HG02885 (cell line): ENCODE data around the gene GZF1.
"Not testable (repeated sequence)": the region's sequence is repeated elsewhere in the genome, so short reads cannot be mapped to it uniquely, and the experiment has no call there.

ENCODE experiments used
- ATAC-seq: cut with Tn5 transposase; IDR thresholded peaks from one replicate; pipeline ENCODE4 v1.9.1; 2021; ENCODE audit warnings: mild to moderate bottlenecking; ENCODE audit not compliant: unreplicated experiment, poor library complexity

The GZF1 gene

DNA sequence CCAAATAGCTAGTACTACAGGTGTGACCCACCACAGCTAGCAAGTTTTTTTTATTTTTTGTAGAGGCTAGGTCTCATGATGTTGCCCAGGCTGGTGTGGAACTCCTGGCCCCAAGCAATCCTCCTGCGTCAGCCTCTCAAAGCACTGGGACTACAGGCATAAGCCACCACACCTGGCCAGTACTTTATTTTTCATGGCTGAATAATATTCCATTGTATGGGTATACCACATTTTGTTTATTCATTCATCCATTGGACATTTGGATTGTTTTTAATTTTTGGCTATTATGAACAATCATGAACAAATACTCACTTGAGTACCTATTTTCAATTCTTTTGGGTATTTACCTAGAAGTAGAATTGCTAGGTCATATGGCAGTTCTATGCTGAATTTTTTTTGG lies 18.4 kb upstream of the GZF1 start:
- ATAC-seq, result no peak

DNA sequence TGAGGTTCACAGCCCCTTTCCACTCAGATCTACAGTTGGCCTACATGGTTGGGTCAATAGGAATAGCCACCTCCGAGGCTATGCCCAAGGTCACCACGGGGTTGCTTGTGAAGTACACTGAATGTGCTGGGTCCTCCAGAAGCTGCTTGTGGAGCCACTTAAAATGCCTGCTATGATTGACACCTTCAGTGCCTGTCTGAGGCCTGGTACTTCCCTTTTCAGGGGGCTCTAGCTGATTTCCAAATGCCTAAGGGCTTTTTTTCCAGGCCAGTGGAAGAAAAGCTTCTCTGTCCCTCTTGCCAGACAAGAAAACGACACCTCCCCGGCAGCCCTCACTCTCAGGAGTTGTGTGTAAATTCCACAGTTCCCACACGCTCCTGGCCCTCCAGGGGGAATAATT lies 17.6 kb upstream of the GZF1 start:
- ATAC-seq, result no peak

DNA sequence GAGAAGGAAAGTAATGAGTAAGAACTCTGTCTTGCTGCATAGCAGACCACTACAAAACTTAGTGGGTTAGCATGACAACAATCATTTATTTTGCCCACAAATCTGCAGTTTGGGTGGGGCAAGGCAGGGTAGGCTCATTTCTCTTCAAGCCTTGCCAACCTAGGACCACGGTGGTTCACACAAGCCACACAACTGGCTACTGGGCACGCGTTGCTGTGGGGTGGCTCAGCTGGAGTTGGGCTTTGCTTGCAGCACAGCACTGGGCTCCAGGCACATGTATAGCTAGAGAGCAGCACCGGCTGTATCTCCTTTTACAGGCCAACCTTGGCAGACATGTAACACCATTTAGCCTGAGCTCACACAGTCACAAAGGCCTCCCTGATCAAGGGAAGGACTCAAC lies 16.0 kb upstream of the GZF1 start:
- no peak for ATAC-seq

DNA sequence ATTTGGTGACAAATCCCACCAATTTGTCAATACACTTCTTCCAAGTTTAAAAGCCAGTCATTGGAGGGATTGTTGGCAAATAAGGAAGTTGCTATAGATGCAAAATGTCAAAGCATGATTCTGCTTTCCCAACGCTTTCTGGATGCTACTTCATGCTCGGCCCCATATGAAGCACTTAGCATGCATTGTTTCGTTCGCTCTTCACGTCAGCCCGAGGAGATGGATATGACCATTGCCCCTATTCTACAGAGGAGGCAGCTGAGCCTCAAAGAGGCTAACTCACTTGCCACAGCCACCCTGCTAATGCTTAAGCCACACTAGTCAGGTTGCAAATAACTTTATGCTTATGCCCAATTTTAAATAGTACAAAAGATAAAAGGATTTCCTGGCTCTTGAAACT lies 14.2 kb upstream of the GZF1 start:
- no peak for ATAC-seq

DNA sequence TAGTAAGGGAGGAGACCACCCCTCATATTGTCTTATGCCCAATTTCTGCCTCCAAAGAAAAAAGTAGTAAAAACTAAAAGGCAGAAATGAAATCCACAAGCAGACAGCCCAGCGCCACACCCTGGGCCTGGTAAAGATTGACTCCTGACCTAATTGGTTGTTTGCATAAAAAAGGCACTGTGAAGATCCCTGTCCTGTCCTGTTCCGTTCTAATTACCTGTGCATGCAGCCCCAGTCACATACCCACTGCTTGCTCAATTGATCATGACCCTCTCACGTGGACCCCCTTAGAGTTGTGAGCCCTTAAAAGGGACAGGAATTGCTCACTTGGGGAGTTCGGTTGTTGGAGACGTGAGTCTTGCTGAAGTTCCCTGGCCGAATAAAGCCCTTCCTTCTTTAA lies 13.5 kb upstream of the GZF1 start:
- not testable (repeated sequence) for ATAC-seq

DNA sequence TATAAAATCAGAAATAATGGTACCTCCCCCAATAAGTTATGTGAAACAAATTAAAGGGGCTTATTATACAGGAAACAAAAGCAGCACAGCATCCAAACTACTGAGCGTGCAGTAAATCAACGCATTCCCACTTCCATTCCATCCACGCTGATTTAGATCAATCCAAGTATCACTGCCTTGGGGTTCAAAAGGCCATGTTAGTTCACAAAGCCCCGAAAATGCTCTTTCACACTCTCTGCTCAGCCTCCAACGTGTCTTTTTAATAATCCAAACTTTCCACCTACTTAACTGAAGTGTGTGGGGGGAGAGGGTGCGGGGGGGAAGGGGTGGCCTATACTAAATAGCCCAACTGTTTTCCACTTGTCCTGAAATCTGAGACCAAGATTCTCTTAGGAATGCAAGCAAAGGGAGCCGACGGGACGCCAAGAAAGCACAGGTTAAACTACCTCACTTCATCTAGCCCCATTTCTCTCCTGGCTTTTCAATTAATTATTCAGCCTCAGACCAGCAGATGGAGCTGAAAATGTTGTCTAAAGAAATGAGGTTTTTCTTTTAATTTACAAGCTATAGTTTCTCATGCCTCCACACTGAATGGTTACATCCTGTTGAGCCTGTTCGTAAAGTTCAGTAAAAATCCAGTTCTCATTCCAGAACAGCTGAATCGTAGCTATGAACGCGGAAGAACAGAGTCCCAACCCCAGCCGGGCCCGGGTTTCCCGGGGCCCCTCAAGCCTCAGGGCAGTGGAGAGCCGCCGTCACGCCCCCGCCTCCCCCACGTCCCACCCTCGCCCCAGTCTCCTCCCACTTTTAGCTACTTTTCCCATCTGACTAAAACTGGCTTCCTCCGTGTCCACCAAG lies 12.4 kb upstream of the GZF1 start:
- peak; percentile 46 for ATAC-seq

DNA sequence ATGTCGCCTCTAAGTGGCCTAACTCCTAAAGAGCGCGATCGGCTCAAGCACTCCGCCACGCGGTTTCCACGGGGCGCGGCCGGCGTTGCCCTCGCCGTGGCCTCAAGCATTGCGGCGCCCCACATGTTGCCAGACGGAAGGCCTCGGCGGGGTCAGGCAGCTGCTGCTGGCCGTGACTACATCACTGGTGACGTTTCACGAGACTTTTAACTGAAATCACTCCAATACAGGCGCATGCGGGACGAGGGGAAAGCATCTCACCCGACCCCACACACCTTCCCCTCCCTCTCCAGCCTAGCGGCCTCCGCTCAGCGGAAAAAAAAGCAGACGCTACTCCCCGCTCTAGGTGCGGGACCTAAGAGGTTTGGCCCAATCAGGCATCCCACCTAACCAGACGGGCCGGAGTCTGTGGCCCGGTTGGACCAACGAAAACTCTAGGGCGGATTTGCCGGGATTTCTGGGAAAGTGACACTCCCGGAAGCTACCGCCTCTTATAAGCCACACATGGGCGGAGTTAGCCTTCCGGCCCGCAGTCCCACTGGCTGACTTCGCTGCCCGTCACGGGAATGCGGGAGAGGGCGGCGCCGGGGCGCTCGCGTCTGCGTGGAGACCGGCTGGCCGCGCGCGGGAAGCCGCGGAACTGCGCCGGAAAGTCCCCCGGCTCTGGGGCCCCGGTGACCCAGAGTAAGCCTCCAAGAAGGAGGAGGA lies 11.6 kb upstream of the GZF1 start, which contains the start of gene NXT1:
Gene NXT1, plus strand, starts transcription at position 596 of the 708 bp plus-strand sequence. CDS start 3,251 bp downstream, outside the sequence.
- peak; percentile 86 for ATAC-seq

DNA sequence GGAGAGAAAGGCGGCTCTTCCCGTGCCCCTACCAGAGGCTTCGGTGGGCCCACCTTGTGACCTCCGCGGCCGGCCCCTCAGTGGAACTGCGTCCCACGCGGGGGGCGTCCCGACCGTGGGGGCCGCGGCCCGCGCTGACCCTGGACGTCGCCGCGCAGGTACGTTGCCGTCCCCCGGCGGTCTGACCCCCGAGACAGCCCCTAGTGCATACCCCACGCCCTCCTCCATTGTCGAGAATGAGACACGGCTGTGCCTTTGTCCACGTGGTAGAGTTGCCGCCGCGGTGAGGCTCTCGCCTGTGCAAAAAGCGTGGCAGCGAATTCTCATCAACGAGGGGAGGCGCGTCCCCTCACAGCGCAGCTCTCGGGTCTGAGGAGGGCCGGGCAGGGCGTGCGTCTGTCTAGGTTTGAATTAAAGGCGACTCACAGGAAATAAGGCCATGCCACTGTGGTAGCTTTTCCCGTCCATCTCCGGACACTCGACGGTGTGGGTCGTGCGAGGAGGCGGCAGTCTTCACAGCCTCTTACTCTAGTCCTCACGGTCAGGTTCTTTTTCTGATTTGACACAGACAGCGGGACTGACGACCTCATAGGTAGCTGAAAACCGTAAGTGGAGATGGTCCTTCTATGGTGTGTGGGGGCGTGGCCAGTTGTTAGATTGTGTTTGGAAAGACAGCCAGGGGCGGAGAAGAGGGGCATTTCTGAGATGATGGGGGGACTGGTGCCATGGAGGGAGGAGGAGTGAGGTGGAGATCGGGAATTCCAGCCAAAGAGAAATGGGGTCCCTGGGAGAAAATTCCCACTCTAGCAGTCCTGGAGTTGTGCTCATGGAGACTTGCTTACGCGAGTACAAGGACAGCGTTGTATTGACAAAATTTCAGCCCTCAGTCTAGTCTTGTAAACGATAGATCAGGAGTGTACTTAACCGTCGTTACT lies 10.8 kb upstream of the GZF1 start:
- ATAC-seq, result peak; percentile 29

DNA sequence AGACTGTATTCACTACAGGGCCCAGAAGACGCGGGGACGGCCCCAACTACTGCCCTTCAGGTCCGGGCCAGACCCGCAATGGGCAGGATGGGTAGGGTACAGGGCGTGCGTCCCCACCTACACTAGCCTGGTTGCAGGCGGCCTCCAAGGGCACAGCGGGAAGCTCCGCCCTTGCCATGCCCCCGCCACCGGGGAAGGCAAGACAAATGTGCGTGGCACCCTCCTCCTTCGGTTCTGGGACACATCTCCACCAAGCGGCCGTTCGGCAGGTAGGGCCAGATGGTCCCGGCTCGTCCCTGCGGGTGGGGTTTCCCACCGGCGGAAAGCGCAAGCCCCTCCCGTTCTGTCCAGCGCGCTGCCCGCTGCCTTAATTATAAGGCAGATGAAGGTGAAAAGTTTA lies 5.8 kb upstream of the GZF1 start:
- no peak for ATAC-seq

DNA sequence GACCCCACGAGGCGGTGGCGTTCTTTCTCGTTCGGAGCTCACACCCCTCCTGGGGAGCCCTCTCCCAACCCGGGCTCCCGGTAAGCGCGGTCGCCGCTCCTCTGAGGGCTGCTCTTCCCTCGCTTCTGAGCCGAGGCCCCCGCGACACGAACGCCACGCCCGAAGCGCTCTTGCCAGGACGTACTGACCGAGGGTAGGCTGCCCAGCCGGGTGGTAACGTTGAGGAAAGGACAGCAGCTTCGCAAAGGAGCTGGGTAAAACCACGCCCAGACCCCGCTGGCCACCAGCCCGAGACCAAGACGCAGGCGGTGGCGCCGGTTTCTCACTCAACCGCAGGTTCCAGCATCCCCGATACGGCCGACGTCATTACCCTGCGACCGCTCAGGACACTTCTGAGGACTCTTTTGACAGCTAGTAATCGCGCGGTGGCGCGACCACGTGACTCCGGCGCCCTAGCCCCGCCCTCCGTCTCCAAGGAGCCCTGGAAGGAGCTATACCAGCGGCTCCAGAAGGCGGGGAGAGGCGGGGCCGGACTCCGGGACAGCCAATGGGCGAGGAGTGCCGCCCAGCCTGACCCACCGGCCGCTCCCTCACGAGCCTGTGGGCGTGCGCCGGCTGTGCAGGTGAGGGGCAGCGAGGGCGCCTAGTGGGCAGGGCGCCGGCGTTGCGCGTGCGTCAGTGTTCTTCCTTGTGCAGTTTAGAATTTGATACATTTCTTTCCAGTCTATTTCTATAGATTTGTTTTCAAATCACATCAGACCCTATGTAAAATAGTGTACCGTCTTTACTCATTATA lies 4.0 kb upstream of the GZF1 start:
- ATAC-seq, result peak; percentile 74

DNA sequence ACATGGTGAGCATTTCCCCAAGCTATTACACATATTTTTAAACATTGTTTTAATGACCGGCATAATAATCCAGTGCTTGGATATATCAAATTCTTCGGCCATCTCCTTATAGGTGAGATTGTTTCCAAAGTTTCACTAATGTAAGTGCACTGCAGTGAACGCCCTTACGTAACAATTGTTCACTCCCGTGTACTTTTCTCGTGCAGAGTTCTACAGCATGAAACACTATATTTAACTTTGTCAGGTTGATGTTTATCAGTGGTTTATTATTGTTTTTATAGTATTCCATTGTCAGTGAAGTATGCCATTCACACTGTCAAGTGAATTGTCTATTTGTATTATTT lies 3.4 kb upstream of the GZF1 start:
- no peak for ATAC-seq

DNA sequence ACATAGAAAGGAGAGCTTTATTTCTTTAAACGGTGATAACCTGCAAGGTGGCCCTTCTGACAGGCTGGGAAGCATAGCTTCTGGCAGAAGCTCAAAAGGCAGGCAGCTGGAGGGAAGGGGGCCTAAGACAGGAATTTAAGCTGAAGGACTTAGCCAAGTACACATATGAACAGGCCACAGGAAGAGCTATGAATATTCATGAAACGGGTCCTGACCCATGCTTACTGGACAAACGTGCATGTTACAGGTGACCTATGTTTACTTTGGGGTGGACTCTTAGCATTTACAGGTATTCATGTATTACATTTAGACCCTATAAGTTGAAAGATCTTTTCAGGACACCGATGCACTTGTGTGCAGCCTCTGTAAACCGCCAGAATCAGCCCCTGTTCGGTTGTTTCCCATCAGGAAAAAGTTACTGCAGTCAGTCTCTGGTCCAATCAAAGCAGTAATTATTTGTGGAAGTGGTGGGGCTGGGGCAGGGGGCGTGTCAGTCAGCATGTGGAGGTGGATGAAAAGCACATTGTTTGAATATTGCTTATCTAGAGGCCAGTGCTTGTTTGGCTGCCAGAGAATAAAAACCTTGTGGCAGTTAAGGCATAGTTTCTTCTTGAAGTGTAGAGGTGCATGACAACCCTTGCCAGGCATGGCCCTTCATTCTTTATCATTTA lies 2.9 kb upstream of the GZF1 start:
- no peak for ATAC-seq

DNA sequence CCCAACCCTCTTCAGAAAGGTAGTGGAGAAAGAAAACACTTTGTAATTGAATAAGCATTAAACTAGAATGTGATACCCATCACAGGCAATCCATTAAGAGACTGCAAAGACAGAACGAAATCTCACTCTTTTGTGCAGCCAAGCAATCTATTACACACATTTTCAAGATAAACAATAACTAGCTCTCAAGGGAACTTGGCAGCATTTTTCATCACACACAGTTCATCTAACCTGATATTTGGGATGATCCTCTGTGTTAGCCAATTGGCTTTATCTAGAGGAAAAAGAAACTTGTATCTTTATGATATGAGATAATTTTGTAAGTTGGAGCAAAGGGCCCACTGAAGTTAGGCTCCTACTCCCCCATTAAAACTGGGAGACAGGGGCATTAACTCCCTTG lies 1.5 kb upstream of the GZF1 start:
- ATAC-seq, result no peak

DNA sequence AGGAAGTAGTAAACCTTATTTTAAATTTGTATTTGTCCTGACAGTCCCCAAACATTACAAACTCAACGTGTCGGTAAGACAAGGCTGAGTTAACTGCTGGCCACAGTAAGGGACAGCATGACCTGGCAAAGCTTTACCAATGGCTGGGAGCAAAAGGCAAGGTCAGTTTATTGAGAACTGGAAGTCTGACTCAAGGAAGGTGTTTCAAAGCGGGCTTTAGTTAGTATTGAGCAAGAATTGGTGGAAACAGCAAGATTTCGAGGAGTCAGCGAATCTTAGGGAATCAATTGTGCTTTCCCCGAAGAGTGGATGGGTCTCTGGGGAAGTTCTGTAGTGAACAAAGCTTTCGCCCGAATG lies 885 bp upstream of the GZF1 start:
- ATAC-seq, result no peak

DNA sequence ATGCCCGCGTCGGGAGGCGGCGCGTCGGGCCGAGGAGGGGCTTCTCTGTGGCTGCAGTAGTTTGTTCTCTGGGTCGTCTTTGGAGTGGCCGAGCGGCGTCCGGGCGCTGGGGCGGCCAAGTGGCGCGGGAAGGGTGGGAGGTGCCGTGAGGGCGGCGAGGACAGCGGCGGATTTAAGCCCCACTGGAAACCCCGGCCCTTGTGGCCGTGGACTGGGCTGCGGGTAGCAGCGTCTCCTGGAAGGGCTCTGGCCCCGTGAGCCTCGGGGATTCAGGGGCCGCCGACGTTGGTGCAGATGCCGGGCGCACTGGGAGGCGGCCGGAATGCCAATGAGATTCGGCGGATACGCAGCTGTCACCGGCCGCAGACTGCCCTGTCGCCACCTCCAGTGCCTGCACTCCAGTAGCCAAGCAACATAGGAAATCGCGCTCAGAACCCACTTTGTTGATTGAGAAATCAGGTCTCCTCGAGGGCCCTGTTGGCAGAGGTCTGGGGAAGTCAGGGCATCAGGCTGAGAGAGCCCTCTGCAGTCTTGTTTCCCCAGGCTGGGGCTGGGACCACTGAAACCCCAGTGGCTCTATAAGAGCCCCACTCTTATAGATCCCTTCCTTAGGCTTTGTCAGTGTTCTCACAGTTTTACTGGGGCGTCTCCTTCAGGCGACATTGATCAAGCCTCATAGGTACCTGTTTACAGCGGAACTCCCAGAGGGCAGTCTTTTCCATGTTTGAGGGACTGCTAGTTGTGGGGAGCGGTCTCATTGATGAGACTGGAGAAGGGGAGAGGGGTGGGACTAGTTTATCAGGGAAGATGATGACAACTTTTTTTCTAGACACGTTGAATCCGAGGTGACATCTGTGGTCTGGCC lies 642 bp downstream of the GZF1 start:
- ATAC-seq, result peak; percentile 18

DNA sequence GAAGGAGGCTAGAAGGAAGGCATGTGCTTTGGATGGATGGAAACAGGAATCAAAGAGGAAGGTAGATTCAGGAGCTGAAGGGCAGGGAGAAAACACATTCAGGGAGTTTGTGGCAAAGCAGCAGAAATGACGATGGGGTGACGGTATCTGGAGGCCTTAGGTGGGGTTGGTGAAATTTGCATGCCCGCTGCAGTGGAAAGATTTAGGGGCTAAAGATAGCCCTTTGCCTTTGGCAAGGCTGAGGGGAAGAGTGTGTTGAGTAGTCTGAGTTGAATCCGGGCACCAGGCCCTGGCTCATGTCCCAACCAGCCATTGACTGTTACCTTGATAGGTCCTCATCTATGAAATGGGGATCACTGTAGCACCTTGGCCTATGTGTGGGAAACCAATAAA lies 1.3 kb downstream of the GZF1 start:
- ATAC-seq, result no peak

DNA sequence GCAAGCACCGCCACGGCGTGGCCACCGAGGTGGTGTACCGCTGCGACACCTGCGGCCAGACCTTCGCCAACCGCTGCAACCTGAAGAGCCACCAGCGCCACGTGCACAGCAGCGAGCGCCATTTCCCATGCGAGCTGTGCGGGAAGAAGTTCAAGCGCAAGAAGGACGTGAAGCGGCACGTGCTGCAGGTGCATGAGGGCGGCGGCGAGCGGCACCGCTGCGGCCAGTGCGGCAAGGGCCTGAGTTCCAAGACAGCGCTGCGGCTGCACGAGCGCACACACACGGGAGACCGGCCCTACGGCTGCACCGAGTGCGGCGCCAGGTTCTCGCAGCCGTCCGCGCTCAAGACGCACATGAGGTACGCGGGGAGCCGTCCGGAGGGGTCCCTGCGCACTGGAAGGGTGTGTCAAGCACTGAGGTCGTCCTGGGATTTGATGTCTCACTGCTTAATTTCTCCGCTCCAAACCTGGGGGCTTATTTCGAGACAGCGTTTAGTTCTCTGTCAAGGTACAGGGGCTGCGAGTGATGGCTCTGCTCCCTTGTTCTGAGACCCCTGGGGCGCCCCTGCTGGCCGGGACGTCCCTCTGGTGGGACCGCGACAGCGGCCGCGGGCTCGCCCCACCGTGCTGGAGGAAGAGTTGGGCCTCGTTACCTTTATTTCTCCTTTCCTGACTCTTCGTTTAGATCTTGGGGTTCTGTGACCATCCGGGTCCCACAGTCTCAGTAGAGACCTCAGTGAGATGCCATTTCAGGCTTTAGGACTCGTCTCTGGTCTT lies 3.6 kb downstream of the GZF1 start:
- no peak for ATAC-seq

DNA sequence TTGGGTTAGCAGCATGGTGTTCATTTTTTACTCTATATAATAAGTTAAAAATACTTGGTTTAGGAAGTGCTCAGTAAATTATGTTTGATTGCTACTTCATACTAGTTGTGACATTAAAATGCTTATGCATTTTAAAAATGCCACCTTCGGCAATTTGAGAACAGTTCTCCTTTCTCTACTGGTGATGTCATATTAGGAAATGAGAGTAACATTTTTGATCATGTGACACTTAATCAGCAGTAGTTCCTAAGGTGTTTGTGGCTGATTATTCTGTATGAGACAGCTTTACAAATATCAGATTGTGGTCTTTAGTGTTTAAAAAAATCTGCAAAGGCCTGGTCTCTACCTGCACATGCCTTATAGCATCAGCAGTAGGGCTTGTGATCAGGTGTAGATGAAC lies 4.4 kb downstream of the GZF1 start:
- ATAC-seq, result no peak
